Neutrophil (primary cell): ENCODE measurements around the gene ARID4B.

Experiments used
- H3K27ac ChIP-seq: fragments of 200-600 bp; sonication (generic); 2 replicates; pipeline ENCODE4 v1.5.1; 2016; ENCODE audit warnings: mild to moderate bottlenecking, moderate library complexity
- H3K27me3 ChIP-seq: fragments of 200-600 bp; sonication (generic); 2 replicates; pipeline ENCODE4 v1.6.0; 2016; ENCODE audit warnings: mild to moderate bottlenecking
- H3K36me3 ChIP-seq: fragments of 200-600 bp; sonication (generic); 2 replicates; pipeline ENCODE4 v1.5.1; 2017
- H3K4me1 ChIP-seq, 2 experiments: fragments of 200-600 bp in 1 of 2; sonication (generic) in 1 of 2; 1 replicate in 1 of 2; 2 replicates in 1 of 2; pipeline versions ENCODE4 v1.5.1 to v1.6.1; 2013 to 2016; ENCODE audit warnings: low read depth in 1 of 2, low read length in 1 of 2, mild to moderate bottlenecking in 1 of 2, moderate library complexity in 1 of 2; ENCODE audit not compliant: control insufficient read depth in 1 of 2, insufficient read depth in 1 of 2
- H3K4me3 ChIP-seq, 2 experiments: fragments of 200-600 bp in 1 of 2; sonication (generic) in 1 of 2; 1 replicate in 1 of 2; 2 replicates in 1 of 2; pipeline ENCODE4 v1.5.1; 2013 to 2016; ENCODE audit warnings: low read depth in 1 of 2, low read length in 1 of 2, mild to moderate bottlenecking in 1 of 2, moderate library complexity in 1 of 2
- H3K9me3 ChIP-seq: fragments of 200-600 bp; sonication (generic); 2 replicates; pipeline ENCODE4 v1.5.1; 2016
- TF ChIP-seq, protein P1 (sequence below): fragments of 200-600 bp; sonication (generic); IDR thresholded peaks from 2 replicates; pipeline ENCODE4 v1.5.1; 2016; ENCODE audit warnings: antibody characterized with exemption

The ARID4B gene

DNA sequence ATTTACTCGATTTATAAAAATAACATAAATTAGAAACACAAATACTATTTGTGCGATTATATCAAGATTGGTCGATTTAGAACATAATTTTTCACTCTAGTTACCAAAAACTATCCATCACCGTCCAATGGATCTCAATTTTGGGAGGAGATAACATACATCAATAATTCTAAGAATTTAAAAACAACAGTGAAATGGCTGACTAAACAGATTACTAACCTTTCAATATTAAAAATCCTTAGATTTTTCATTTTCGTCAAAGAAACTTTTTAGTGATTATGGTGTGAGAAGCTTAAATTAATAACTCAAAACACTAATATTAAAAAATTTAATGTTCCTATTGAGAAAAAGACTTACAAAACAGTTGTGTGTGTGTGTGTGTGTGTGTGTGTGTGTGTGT, 91.9 kb downstream of the ARID4B start:
- Histone ChIP-seq H3K9me3 (no peaks in the 10 kb centered on the region), H3K36me3 (peaks cover 84% of the 10 kb centered on the region), H3K4me3 (no peak overlapping the region), H3K27ac (no peak overlapping the region), H3K27me3 (no peaks in the 10 kb centered on the region), H3K4me1 (no peaks in the 10 kb centered on the region)
- TF ChIP-seq, protein P1, sequence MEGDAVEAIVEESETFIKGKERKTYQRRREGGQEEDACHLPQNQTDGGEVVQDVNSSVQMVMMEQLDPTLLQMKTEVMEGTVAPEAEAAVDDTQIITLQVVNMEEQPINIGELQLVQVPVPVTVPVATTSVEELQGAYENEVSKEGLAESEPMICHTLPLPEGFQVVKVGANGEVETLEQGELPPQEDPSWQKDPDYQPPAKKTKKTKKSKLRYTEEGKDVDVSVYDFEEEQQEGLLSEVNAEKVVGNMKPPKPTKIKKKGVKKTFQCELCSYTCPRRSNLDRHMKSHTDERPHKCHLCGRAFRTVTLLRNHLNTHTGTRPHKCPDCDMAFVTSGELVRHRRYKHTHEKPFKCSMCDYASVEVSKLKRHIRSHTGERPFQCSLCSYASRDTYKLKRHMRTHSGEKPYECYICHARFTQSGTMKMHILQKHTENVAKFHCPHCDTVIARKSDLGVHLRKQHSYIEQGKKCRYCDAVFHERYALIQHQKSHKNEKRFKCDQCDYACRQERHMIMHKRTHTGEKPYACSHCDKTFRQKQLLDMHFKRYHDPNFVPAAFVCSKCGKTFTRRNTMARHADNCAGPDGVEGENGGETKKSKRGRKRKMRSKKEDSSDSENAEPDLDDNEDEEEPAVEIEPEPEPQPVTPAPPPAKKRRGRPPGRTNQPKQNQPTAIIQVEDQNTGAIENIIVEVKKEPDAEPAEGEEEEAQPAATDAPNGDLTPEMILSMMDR, result no peak

DNA sequence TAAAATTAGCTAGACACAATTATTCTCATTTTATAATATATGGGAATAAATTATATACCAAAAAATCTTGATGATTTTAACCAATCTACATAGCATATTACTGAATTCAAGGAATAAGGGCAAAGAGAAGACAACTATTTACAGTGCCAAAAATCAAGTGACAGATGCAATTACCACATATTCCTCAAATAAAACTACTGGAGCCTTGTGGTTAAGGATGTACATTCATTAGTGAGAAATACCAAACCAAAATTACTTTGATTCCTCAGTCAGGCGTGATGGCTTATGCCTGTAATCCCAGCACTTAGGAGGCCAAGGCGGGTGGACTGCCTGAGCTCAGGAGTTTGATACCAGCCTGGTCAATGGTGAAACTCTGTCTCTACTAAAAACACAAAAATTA, 98.1 kb downstream of the ARID4B start:
- TF ChIP-seq, protein P1, result no peak
- peaks cover 93% of the 10 kb centered on the region for H3K36me3 ChIP-seq
- no peaks in the 10 kb centered on the region for H3K9me3 ChIP-seq
- H3K27ac ChIP-seq, result no peak overlapping the region
- no peaks in the 10 kb centered on the region for H3K4me1 ChIP-seq
- no peaks in the 10 kb centered on the region for H3K27me3 ChIP-seq
- H3K4me3 ChIP-seq, result no peak overlapping the region

DNA sequence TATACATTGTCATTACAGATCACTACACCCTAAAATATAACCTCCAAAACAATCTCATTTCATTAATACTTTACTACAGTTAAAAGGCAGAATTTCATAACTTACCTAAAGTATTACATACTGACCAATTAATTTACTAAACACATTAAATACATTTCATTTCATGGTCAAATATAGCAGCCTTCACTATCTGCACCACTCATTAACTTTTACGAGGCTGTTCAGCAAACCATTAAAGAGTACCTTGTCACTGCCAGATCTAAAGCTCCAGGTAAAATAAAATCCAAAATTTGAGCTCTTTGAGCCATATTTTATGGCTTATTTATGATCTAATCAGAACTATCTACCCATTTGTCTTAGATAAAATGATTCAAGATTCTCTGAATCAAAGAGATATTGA, 100.6 kb downstream of the ARID4B start:
- TF ChIP-seq, protein P1, result no peak

DNA sequence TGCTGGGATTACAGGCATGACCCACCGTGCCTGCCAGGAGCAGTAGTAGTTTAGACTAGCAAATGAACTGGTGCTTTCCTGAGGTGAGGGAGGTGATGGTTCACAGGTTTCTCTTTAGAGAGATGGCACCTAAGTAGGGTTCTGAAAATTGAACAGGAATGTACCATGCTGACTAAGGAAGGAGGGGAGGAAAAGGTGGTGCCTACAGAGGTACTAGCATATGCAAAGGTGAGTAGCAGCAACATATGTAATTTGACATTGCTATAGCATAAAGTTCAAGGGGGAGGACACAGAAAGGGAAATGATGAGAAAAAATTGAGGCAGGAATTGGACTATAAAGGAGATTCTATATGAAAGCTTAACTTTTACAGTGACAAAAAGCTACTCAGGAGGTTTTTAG, 101.0 kb downstream of the ARID4B start:
- Histone ChIP-seq H3K4me1 (no peaks in the 10 kb centered on the region), H3K4me3 (no peak overlapping the region), H3K27ac (peak overlapping the region; percentile 9), H3K9me3 (no peaks in the 10 kb centered on the region), H3K27me3 (no peaks in the 10 kb centered on the region), H3K36me3 (peaks cover 94% of the 10 kb centered on the region)
- TF ChIP-seq, protein P1, result no peak

More for the DNA sequence above, 100.6 kb downstream of the ARID4B start:
- no peaks in the 10 kb centered on the region for H3K27me3 ChIP-seq
- H3K27ac ChIP-seq, result no peak overlapping the region
- H3K36me3 ChIP-seq, result peaks cover 93% of the 10 kb centered on the region
- H3K4me3 ChIP-seq, result no peak overlapping the region
- H3K9me3 ChIP-seq, result no peaks in the 10 kb centered on the region
- no peaks in the 10 kb centered on the region for H3K4me1 ChIP-seq

DNA sequence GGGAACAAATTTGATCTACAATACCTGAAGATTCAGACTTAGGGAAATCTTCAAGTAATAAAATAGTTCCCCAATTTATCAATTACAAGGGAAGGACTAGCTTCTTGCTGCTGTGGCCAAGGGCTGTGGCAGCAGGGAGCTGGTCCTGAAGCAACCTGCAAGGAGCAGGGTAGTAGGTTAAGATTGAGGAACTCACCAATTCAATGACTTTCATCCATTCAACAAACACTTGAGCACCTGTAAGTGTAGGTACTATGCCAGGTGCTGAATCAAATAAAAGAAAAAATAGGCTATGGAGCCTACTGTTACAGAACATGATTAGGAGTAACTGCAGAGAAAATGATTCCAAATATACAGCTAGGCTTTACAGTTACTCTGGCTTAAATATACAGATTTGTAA, 102.7 kb downstream of the ARID4B start:
- TF ChIP-seq, protein P1, result no peak
- Histone ChIP-seq H3K36me3 (peaks cover 94% of the 10 kb centered on the region), H3K4me3 (no peak overlapping the region), H3K9me3 (no peaks in the 10 kb centered on the region), H3K4me1 (no peaks in the 10 kb centered on the region), H3K27me3 (no peaks in the 10 kb centered on the region), H3K27ac (no peak overlapping the region)
